Breast epithelium (tissue), 3 donors: Measurements from ENCODE around the gene MSRB1.

ENCODE experiments used
- CTCF ChIP-seq, 3 donors: fragments of 450-650 bp; IDR thresholded peaks; one replicate each; pipeline ENCODE4 v1.5.1; 2016 to 2017; ENCODE audit warnings: antibody characterized with exemption in 3 of 3, mild to moderate bottlenecking in 3 of 3, moderate library complexity in 3 of 3
- POLR2A ChIP-seq: fragments of 450-650 bp; IDR thresholded peaks from one replicate; pipeline ENCODE4 v1.6.1; 2016; ENCODE audit warnings: antibody characterized with exemption, mild to moderate bottlenecking, moderate library complexity

DNA sequence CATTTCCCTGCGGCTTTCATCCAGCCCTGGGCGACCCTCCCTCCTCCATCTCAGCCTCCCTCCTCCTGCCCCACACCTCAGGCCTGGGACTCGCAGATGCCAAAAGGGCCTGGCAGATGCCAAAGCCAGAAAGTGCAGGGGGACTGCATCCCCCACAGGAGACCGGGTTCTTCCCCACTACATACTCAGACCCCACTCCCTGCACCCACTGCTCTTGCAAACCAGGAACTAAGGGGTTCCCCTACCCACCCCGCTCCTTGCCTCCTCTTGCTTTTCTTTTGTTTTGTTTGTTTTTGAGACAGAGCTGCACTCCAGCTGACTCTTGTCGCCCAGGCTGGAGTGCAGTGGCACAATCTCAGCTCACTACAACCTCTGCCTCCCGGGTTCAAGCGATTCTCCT is 28.0 kb downstream of the MSRB1 start:
- TF ChIP-seq CTCF (IDR thresholded peaks at IDR 0.05) (no peak), POLR2A (no peak)
